ENCODE data around the gene SLC6A6.

The SLC6A6 gene

DNA sequence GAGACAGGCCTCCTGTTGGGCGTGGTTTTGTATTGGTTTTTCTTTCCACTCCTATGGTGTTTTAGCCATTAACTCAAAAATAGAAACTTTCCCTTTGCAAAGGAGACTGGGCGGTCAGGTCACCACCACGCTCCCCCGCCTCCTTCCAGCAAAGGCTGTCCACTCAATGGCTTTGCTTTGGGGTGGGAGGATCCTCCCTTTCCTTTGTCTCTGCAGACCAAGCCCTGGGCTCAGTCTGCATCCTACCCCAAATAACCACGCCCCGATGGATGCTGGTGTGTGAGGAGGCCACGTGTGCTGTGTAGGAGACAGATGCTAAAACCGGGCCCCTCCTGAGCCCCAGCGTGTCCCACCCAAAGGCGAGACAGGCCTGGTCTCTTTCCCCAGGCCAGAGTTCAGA lies 69.3 kb downstream of the SLC6A6 start:
- no peak for DNase-seq

- no peak for DNase-seq
Measured at GRCh38 chr3:14472471-14473351, 70.3 kb downstream of the SLC6A6 start.

GRCh38 chr3:14473411-14473891 lies 71.0 kb downstream of the SLC6A6 start:
- no peak for DNase-seq

DNA sequence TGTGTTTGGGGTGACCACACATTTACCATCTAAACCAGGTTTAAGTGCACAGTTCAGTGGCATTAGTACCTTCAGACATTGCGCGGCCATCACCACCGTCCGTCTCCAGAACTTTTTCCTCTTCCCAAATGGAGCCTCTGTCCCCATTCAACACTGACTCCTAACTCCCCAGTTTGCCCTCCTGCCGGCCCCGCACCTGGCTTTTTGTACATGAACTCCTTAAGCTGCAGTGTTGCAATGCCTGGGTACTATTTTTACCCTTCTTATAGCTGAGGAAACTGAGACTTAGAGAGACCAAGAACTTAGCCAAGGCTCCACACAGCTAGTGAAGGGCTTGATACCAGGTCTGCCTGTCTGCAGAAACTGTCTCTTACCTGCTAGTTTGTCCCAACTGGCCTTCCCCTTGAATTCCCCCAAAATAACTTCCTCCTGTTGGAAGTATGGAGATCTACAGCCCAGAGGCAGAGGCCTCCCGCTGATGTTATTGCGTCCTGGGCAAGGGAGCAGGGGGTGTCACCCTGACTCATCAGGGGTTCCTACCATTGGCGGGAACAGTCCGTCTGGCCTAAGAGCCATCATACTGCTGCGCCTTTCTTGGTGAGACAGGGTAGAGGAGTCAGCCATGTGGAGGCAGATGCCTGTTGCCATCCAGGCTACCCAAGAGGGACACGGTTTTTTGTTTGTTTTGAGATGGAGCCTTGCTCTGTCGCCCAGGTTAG lies 72.1 kb downstream of the SLC6A6 start:
- DNase-seq, result no peak

GRCh38 chr3:14475621-14476020 lies 73.2 kb downstream of the SLC6A6 start:
- no peak for DNase-seq

DNA sequence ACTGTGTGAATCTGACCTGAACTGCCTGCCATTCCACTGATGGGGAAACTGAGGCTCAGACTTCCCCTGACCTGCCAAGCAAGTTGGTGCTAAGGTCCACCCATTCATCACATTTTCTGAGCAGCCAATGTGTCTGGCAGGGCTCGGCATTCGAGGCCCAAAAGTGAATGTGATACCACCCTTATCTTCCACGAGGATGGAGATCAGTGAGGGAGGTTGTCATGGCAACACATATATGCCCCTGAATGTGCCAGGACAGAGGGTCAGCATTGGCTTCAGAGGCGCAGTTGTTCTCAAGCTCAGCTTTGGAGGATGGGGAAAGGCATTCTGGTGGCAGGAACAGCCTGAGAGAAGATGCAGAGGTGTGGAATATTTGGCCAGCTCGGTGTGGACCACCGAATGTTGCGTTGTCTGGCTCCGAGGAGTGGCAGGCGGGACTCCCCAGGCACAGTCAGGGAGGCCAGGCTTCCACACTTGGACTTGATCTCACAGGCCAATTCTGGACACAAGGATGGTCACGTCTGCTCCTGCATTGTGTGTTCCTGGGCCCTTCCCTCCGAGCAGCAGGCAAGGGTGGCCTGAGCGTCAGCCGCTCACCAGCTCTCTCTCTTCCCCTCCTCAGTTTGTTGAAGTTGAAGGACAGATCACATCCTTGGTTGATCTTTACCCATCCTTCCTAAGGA lies 74.3 kb downstream of the SLC6A6 start:
- DNase-seq, result no peak

DNA sequence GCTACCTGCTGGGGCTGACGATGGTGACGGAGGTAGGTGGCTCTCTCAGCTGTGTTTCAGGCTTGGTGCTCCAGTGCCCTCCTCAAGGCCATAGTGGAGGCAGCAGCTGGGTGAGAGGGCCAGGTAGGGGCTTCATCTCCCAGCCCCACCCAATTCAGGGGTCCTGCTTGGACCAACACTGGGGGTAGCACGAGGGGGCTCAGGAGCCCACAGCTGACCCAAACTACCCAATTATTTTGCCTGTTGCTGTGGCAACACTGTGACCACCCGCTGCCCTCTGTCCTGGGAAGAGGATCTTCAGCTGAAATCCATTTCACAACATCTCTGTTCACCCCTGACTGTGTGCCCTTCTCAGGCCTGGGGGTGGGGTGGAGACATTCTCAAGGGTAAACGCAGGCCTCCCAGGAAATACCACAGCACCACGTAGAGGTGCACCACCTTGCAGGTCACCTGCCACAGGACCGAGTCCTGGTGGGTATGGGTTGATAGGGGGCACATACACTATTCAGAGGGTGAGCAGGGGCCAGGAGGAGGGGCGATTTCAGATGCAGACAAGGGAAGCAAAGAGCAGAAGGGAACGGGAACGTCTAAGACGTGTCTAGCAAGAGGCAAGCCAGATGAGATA lies 75.0 kb downstream of the SLC6A6 start:
- no peak for DNase-seq

DNA sequence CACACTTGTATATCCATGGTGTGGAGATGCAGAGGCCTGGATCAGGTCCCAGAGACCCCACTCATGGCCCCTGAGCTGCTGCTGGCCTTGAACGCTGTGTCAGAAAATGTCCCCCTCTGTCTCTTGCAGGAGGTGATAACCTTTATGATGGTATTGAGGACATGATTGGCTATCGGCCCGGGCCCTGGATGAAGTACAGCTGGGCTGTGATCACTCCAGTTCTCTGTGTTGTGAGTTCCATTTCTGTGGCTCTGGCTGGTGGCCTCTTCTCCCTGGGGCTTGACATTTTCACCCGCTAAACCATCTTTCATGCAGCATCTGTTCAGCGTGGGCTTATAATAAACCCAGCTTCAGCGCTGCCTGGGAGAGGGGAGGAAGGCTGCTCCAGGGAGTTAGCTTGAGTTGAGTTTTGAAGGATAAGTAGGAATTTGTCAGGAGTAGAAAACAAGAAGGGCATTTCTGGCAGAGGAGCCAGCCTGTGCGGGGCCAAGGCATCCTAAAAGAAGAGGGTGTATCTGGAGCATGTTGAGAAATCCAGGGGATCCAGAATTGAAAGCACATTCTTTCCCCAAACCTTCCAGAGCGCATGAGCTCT lies 76.6 kb downstream of the SLC6A6 start:
- no peak for DNase-seq

GRCh38 chr3:14479591-14479990 lies 77.2 kb downstream of the SLC6A6 start:
- DNase-seq, result no peak

GRCh38 chr3:14480207-14481017 lies 78.0 kb downstream of the SLC6A6 start:
- no peak for DNase-seq

DNA sequence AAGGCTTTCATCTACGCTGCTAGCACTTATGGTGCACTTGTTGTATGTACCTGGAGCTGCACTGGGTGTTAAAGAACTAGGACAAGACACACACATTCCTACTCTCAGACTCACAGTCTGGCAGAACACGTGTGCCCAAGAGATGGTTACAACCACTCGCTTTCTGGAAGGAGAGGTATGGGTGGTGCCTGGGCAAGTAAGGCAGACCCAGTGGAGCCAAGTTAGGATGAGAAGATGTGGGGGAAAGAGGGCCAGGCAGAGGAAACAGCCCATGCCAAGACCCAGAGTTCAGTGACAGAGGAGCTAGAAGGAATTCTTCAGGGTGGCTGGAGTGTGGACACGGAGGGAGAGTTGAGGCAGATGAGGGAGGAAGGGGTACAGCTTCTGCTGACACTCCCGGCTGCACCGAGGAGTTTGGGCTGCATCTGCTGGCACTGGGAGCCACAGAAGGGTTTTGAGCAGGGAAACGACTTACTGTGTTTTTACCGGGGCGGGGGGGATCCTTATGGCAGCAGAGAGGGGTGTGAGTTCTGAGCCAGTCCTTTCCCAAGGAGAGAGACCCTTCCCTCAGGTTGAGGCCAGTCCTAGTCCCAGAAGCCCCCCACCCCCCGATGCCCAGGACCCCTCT lies 78.7 kb downstream of the SLC6A6 start:
- DNase-seq, result no peak

DNA sequence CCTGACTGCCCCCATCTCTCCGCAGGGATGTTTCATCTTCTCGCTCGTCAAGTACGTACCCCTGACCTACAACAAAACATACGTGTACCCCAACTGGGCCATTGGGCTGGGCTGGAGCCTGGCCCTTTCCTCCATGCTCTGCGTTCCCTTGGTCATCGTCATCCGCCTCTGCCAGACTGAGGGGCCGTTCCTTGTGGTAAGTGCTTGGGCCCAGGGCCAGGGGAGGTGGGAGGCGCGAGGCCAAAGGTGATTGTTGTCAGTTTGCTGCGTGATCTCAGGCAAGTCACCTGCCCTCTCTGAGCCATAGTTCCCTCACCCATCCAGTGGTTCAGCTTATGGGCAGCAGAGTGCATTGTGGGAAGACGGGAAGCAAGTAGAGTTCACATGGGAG lies 79.2 kb downstream of the SLC6A6 start:
- DNase-seq, result no peak

GRCh38 chr3:14482271-14482721 lies 79.9 kb downstream of the SLC6A6 start:
- DNase-seq, result no peak

DNA sequence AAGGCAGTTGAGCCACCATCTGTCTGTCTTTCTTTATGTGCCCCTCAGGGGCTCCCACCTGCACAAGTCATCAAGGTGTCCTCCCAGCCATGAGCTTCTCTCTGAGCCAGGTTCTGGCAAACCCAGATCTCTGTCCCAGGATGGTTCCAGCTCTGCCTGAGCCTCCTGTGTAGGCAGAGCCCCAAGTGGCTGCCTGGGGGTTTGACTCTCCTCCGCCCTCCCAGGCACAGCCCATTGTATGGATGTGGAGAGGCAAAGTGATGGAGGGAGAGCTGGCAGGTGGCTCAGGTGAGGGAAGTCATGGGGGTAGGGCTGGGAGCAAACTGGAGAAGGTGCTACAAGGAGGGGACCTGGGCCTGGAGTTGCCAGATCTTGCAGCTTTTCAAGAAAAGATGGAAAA lies 80.9 kb downstream of the SLC6A6 start:
- no peak for DNase-seq

- no peak for DNase-seq
Measured at GRCh38 chr3:14484741-14485140, 82.3 kb downstream of the SLC6A6 start.

DNA sequence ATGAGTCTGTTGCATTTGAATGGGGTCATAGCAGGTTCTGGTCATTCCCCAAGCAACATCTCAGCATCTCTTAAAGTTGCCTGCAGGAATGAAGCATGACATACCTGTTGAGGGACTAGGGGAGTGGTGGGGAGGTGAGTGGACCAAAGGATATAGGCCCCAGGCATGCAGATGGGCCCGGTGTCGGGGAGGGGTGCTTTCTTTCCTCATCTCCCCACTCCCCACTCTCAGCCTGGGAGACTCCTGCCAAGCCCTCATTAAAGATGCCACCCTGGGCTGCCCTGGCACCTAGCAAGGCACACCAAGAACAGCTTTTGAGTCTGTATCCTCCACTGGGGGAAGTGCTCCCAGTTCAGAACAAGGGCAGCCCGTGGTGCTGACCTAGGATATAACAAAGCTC lies 83.6 kb downstream of the SLC6A6 start:
- no peak for DNase-seq

DNA sequence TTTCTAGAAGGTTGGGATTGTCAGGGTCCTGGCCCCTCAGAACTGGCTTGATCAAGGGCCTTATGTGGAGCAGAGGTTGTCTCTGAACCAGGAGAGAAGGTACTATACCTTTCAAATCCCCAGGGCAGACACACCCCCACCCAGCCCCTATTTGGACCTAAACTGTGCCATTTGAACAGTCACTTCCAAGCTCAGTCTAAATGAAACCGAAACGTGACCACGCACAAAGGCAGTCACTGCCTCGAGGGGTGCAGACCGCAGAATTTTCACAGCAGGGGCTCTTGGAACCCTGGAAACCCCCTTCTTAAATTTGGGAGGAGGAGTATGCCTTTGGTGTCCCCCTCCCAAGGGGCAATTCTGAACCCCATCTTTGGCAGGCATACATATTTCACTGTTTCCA lies 84.1 kb downstream of the SLC6A6 start:
- no peak for DNase-seq

- DNase-seq, result no peak
Measured at GRCh38 chr3:14487086-14487485, 84.7 kb downstream of the SLC6A6 start.

DNA sequence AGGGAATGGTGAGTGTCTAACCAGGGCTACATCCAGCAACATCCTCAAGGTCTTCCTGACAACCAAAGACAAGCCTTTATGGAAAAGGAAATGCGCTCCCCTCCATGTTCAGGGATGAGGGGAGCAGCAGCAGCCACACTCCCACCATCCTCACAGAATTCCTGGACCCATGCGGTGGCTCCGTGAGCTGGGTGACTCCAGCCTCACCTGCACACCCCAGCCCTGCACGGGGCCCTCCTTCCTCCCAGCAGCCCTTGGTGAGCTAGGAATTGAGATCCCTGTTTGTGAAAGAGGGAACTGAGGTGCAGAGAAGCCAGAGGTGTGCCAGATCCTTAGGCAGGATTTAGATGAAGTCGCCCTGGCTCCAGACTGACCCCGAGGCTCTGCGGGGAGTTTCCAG lies 85.4 kb downstream of the SLC6A6 start:
- DNase-seq, result no peak

- DNase-seq, result no peak
Measured at GRCh38 chr3:14488286-14489041, 86.1 kb downstream of the SLC6A6 start.
